Loucy (cell line): Measurements from ENCODE around the gene RNFT2.
A peak's percentile ranks its signal among the peaks of the same experiment; 100 is the strongest.

ENCODE experiments used
- H2AFZ ChIP-seq: fragments of 200-600 bp; sonication (generic); 2 replicates; pipeline ENCODE4 v1.6.0; 2016; ENCODE audit warnings: antibody characterized with exemption, mild to moderate bottlenecking, low read length, moderate library complexity
- H3F3A ChIP-seq: fragments of 200-600 bp; 2 replicates; pipeline ENCODE4 v1.6.0; 2016; ENCODE audit warnings: antibody characterized with exemption, low read depth, mild to moderate bottlenecking
- H3K27me3 ChIP-seq: fragments of 200-600 bp; sonication (generic); 2 replicates; pipeline ENCODE4 v1.6.1; 2014; ENCODE audit warnings: low read length, mild to moderate bottlenecking; ENCODE audit not compliant: insufficient read depth, poor library complexity, severe bottlenecking
- H3K36me3 ChIP-seq: fragments of 200-600 bp; sonication (generic); 2 replicates; pipeline ENCODE4 v1.6.1; 2016; ENCODE audit warnings: low read length; ENCODE audit not compliant: insufficient read depth
- H3K4me1 ChIP-seq: fragments of 200-600 bp; sonication (generic); 2 replicates; pipeline ENCODE4 v1.5.1; 2014; ENCODE audit warnings: low read length, mild to moderate bottlenecking; ENCODE audit not compliant: insufficient read depth, poor library complexity, severe bottlenecking
- H3K4me2 ChIP-seq: fragments of 200-600 bp; sonication (generic); 2 replicates; pipeline ENCODE4 v1.6.0; 2014; ENCODE audit warnings: antibody characterized with exemption, low read length, low read depth, mild to moderate bottlenecking; ENCODE audit not compliant: poor library complexity, severe bottlenecking
- H3K4me3 ChIP-seq: fragments of 200-600 bp; sonication (generic); 2 replicates; pipeline ENCODE4 v1.5.1; 2014; ENCODE audit warnings: low read length, mild to moderate bottlenecking, mixed read lengths; ENCODE audit not compliant: poor library complexity, severe bottlenecking
- H3K79me2 ChIP-seq: fragments of 200-600 bp; sonication (generic); 2 replicates; pipeline ENCODE4 v1.6.1; 2014; ENCODE audit warnings: low read length; ENCODE audit not compliant: insufficient read depth
- H3K9ac ChIP-seq: fragments of 200-600 bp; sonication (generic); 2 replicates; pipeline ENCODE4 v1.6.0; 2014; ENCODE audit warnings: mild to moderate bottlenecking, low read depth, low read length, moderate library complexity; ENCODE audit not compliant: poor library complexity, severe bottlenecking
- H3K9me2 ChIP-seq: fragments of 200-600 bp; sonication (generic); replicated peaks from 2 replicates; pipeline ENCODE4 v1.6.1; 2016; ENCODE audit warnings: low read depth, low read length, mixed read lengths
- H3K9me3 ChIP-seq: fragments of 200-600 bp; sonication (generic); 2 replicates; pipeline ENCODE4 v1.6.1; 2014; ENCODE audit warnings: mild to moderate bottlenecking, antibody characterized with exemption, low read length, low read depth; ENCODE audit not compliant: insufficient read depth
- H4K20me1 ChIP-seq: fragments of 200-600 bp; sonication (generic); 2 replicates; pipeline ENCODE4 v1.6.0; 2014; ENCODE audit warnings: antibody characterized with exemption, low read length, mild to moderate bottlenecking; ENCODE audit not compliant: insufficient read depth, poor library complexity, severe bottlenecking
- EZH2phosphoT487 ChIP-seq: fragments of 200-600 bp; IDR thresholded peaks from 2 replicates; pipeline ENCODE4 v1.6.1; 2018; ENCODE audit warnings: antibody characterized with exemption, mild to moderate bottlenecking, moderate library complexity, borderline replicate concordance
- TF ChIP-seq, protein P1 (sequence below): fragments of 200-600 bp; sonication (generic); conservative IDR thresholded peaks from 2 replicates; pipeline ENCODE4 v1.5.1; 2014; ENCODE audit warnings: mild to moderate bottlenecking, antibody characterized with exemption, low read length

RNFT2 gene

DNA sequence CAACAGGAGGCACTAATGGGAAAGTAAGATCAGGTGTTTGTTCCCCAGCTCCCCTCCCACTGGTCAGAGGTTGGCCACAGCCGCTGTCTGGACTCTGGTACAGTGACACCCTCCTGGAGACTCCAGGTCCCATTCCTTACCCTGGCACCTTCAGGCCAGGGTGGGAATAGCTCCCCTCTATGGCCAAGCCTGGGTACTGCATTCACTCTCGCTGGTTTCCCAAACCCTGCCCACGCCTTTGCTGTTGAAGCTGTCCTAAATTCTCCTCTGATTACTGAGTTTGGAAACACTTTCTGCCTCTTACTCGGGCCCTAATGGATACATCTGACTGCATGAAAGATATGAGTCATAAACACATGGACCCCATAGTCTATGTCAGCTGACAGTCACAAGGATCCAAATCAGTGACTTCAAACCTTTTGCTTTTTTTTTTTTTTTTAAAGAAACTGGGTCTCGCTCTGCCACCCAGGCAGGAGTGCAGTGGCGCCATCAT is 125.2 kb downstream of the RNFT2 start:
- no peaks in the 10 kb centered on the region for H3K36me3 ChIP-seq
- no peaks in the 10 kb centered on the region for H3K9me2 ChIP-seq
- H3K4me3 ChIP-seq: no peak overlapping the region
- no peaks in the 10 kb centered on the region for H4K20me1 ChIP-seq
- no peaks in the 10 kb centered on the region for H3K9me3 ChIP-seq
- no peaks in the 10 kb centered on the region for H3K27me3 ChIP-seq
- no peak for TF ChIP-seq EZH2phosphoT487
- TF ChIP-seq, protein P1, sequence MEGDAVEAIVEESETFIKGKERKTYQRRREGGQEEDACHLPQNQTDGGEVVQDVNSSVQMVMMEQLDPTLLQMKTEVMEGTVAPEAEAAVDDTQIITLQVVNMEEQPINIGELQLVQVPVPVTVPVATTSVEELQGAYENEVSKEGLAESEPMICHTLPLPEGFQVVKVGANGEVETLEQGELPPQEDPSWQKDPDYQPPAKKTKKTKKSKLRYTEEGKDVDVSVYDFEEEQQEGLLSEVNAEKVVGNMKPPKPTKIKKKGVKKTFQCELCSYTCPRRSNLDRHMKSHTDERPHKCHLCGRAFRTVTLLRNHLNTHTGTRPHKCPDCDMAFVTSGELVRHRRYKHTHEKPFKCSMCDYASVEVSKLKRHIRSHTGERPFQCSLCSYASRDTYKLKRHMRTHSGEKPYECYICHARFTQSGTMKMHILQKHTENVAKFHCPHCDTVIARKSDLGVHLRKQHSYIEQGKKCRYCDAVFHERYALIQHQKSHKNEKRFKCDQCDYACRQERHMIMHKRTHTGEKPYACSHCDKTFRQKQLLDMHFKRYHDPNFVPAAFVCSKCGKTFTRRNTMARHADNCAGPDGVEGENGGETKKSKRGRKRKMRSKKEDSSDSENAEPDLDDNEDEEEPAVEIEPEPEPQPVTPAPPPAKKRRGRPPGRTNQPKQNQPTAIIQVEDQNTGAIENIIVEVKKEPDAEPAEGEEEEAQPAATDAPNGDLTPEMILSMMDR: peak; percentile 89
- no peaks in the 10 kb centered on the region for H3F3A ChIP-seq
- H3K9ac ChIP-seq: no peak overlapping the region
- peaks cover 7% of the 10 kb centered on the region for H3K4me1 ChIP-seq
- no peak overlapping the region for H3K4me2 ChIP-seq
- no peaks in the 10 kb centered on the region for H3K79me2 ChIP-seq
- H2AFZ ChIP-seq: no peak overlapping the region

- H3K9ac ChIP-seq: no peak overlapping the region
- peaks cover 7% of the 10 kb centered on the region for H3K4me1 ChIP-seq
- no peak overlapping the region for H3K4me2 ChIP-seq
Observed at GRCh38 chr12:116864371-116865160, 126.5 kb downstream of the RNFT2 start.

GRCh38 chr12:116867523-116867922 is 129.4 kb downstream of the RNFT2 start:
- Histone ChIP-seq H3K4me2 (no peak overlapping the region), H3K4me3 (no peak overlapping the region), H3K4me1 (no peaks in the 10 kb centered on the region), H3K9me3 (no peaks in the 10 kb centered on the region), H3K36me3 (no peaks in the 10 kb centered on the region), H4K20me1 (no peaks in the 10 kb centered on the region), H3K79me2 (no peaks in the 10 kb centered on the region), H3K27me3 (no peaks in the 10 kb centered on the region), H2AFZ (no peak overlapping the region), H3F3A (no peaks in the 10 kb centered on the region), H3K9ac (no peak overlapping the region), H3K9me2 (no peaks in the 10 kb centered on the region)
- TF ChIP-seq EZH2phosphoT487: no peak
- TF ChIP-seq, protein P1: no peak

More at GRCh38 chr12:116864371-116865160, 126.5 kb downstream of the RNFT2 start:
- H3F3A ChIP-seq: no peaks in the 10 kb centered on the region
- H2AFZ ChIP-seq: no peak overlapping the region
- no peaks in the 10 kb centered on the region for H4K20me1 ChIP-seq
- no peaks in the 10 kb centered on the region for H3K9me3 ChIP-seq
- no peaks in the 10 kb centered on the region for H3K9me2 ChIP-seq
- no peaks in the 10 kb centered on the region for H3K36me3 ChIP-seq
- no peaks in the 10 kb centered on the region for H3K27me3 ChIP-seq
- TF ChIP-seq, protein P1: no peak
- no peak for TF ChIP-seq EZH2phosphoT487
- no peaks in the 10 kb centered on the region for H3K79me2 ChIP-seq
- H3K4me3 ChIP-seq: no peak overlapping the region
